Epithelial cell of proximal tubule (primary cell): Measurements from ENCODE around the gene TXNDC16. TPM values are rescaled to one million over a fixed set of nuclear protein-coding genes. Genes with fewer than 3 reads are reported as not detected.

Experiments
- DNase-seq: peaks from one replicate; pipeline ENCODE4 v3.0.0-alpha.2; 2011; ENCODE audit warnings: low read depth
- H3K4me3 ChIP-seq: 2 replicates; pipeline ENCODE4 v1.5.1; 2011; ENCODE audit warnings: low read depth, mild to moderate bottlenecking, low read length
- total RNA-seq: library from RNA; depleted of rRNA; stranded (reverse); fragments of >200 nt; gene quantifications from 2 replicates; pipeline ENCODE4 v1.2.3, GENCODE V29; 2015
- TF ChIP-seq, protein P1 (sequence below): conservative IDR thresholded peaks from 2 replicates; pipeline ENCODE4 v1.5.1; 2012; ENCODE audit warnings: low read depth, mild to moderate bottlenecking, low read length

Gene TXNDC16
- total RNA-seq, 1 donor from 2014 or later: 6.7 TPM

DNA sequence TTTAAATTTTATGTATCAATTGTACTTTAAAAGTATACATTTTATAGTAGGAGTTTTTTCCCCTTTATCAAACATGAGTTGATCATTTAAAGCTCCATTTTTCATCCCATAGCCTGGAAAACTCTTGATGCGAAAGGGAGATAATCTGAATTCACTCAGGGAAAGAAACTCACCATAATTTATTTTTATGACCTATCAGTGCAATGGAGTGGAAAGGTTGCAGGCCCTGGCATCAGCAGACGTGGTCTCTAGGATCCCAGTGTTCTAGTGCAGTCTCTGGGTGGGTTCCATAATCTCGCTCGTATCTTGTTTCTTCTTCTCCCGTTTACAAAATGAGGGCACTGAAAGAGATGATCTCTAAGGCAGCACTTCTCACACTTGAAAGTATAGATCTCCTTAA is 153.2 kb downstream of the TXNDC16 start:
- TF ChIP-seq, protein P1, sequence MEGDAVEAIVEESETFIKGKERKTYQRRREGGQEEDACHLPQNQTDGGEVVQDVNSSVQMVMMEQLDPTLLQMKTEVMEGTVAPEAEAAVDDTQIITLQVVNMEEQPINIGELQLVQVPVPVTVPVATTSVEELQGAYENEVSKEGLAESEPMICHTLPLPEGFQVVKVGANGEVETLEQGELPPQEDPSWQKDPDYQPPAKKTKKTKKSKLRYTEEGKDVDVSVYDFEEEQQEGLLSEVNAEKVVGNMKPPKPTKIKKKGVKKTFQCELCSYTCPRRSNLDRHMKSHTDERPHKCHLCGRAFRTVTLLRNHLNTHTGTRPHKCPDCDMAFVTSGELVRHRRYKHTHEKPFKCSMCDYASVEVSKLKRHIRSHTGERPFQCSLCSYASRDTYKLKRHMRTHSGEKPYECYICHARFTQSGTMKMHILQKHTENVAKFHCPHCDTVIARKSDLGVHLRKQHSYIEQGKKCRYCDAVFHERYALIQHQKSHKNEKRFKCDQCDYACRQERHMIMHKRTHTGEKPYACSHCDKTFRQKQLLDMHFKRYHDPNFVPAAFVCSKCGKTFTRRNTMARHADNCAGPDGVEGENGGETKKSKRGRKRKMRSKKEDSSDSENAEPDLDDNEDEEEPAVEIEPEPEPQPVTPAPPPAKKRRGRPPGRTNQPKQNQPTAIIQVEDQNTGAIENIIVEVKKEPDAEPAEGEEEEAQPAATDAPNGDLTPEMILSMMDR: no peak

DNA sequence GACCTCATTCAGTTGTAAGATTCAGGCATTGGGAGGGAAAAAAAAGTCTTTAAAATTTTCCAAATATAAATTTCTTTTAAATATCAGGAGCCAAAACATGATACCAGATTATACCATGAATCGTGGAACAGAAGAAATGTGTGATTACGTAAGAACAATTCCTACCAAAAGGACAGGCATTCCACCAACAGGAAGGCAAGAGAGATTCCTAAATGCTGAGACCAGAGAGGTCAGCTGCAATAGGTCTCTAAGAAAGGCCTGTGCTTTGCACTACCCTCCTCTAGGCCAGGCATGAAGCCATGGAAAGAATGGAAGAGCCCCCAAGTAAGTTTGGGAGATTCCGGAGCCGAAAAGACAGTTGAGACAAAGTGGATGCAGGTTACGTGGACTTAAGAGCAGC is 154.5 kb downstream of the TXNDC16 start:
- TF ChIP-seq, protein P1: no peak
- no peak for DNase-seq
- H3K4me3 ChIP-seq: no peak overlapping the region

More for the DNA sequence above, 153.2 kb downstream of the TXNDC16 start:
- no peak for DNase-seq
- H3K4me3 ChIP-seq: no peak overlapping the region

DNA sequence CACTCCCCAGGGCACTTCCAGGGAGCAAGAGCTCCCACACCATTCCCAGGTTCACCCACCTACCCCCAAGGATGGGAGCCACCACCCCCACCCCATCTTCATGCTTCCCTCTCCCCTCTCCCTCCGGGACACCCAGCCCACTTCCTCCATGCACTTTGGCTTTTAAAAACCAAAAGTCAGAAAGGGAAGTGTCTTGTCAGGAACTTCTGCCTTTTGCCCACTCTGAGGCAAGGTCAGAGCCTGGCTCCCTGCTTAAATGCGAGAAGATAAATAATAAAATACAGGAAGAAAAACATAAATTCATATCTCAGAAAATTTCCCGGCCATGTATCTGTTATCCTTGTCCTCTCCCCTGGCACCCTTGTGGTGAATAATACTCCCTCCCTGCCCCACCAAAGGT is 156.6 kb downstream of the TXNDC16 start:
- TF ChIP-seq, protein P1: no peak
- DNase-seq: no peak
- H3K4me3 ChIP-seq: no peak overlapping the region

DNA sequence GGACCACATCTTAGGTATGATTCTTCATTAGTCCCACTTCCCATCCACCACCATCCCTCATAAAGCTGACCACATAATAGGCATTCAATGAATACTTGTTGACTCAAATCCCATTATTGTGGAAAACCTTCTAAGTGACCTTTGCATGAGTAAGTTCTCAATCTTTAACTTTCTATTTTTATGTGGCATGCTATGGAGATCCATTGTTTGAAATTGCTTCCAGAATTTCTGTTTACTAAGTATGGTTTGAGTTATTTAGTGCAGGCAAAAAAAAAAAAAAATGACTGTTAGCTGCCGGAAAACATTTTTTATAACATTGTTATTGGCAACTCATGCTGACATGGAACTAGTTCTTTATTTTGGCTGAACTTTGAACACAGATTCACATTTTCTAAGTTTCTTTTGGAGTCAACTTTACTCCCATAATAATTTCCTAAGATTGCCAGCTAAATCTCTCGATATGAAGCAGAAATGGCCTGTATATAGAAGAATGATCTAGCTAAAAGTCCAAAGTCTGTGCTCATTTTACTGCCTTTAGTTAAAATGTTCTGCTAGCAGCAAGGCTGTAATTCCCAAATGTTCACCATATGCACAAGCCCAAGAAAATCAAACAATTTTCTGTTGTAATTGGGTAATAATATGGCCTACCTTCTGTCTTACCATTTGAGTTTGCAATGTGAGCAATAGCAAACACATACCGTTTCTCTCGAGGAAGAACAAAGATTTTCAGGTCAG is 160.3 kb downstream of the TXNDC16 start:
- no peak overlapping the region for H3K4me3 ChIP-seq
- DNase-seq: peak; percentile 66
- TF ChIP-seq, protein P1: no peak

Other genes starting within 250 kb of the TXNDC16 start
- 2.2 TPM in 2 replicates for gene PTGER2, start 238.2 kb downstream of the TXNDC16 start, total RNA-seq
- gene GPR137C, start 331 bp upstream of the TXNDC16 start, total RNA-seq: 1.1 and 1.7 TPM in 2 replicates
- gene ERO1A, start 143.1 kb upstream of the TXNDC16 start, total RNA-seq: 79.4 and 105 TPM in 2 replicates
- gene PSMC6, start 154.7 kb upstream of the TXNDC16 start, total RNA-seq: 102 and 129 TPM in 2 replicates
- 12.2 and 13.2 TPM in 2 replicates for gene STYX, start 177.7 kb upstream of the TXNDC16 start, total RNA-seq
- 35.6 and 40.9 TPM in 2 replicates for gene GNPNAT1, start 239.1 kb upstream of the TXNDC16 start, total RNA-seq